ENCODE data around the gene CST8.

The CST8 gene

DNA sequence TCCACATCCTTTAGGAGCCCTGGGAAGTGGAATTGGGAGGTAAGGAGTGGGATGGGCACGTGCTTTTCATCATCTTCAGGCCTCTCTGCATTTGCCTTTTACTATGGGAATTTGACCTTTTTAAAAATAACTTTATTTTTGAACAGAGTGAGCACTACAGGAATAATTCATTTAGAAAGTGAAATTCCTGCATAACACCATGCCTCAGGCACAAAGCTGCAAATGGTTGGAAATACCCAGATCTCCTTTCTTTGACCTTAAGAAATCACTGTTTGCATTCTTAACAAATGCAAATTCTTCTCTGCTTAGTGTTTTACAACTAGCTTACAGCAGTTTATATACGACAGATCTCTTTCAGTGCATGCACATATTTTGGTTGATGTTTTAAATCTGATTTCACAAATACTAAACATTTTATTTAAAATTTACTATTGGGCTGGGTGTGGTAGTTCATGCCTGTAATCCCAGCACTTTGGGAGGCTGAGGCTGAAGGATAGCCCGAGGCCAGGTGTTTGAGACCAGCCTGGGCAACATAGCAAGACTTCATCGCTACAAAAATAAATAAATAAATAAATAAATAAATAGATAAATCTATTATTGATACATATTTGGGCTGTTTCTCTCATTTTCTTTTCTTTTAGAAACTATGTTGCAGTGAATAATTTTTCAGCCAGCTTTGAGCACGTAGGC is 24.5 kb downstream of the CST8 start:
- no peak for DNase-seq

DNA sequence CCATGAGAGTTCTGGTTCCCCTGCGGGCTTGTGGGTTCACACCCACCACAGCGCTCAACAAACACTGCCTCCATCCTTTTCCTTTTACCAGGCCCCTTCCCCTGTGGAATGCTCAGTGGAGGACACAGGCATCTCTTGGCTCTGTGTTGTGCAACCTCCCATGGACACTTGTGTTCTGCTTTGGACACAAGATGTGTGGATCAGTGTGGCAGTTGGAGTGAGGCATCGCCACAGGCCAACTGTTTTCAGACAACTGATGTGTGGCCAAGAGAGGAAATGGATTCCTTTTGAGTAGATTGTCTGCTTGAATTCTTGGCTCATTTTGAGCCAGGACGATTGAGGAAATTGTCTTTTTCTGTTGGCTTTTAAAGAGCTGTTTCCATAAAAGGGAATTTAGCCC is 26.8 kb downstream of the CST8 start:
- Mint-ChIP-seq H3K27ac (no peak overlapping the region), H3K4me1 (peaks cover 40% of the 10 kb centered on the region), H3K36me3 (ENCODE audit: low read depth) (no peaks in the 10 kb centered on the region), H3K4me3 (no peak overlapping the region), H3K27me3 (ENCODE audit: low read depth, poor library complexity) (peaks cover 7% of the 10 kb centered on the region), H3K9me3 (no peaks in the 10 kb centered on the region)
- TF ChIP-seq, protein P1, sequence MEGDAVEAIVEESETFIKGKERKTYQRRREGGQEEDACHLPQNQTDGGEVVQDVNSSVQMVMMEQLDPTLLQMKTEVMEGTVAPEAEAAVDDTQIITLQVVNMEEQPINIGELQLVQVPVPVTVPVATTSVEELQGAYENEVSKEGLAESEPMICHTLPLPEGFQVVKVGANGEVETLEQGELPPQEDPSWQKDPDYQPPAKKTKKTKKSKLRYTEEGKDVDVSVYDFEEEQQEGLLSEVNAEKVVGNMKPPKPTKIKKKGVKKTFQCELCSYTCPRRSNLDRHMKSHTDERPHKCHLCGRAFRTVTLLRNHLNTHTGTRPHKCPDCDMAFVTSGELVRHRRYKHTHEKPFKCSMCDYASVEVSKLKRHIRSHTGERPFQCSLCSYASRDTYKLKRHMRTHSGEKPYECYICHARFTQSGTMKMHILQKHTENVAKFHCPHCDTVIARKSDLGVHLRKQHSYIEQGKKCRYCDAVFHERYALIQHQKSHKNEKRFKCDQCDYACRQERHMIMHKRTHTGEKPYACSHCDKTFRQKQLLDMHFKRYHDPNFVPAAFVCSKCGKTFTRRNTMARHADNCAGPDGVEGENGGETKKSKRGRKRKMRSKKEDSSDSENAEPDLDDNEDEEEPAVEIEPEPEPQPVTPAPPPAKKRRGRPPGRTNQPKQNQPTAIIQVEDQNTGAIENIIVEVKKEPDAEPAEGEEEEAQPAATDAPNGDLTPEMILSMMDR (IDR thresholded peaks at IDR 0.05): no peak
- DNase-seq: no peak

More for the DNA sequence above, 24.5 kb downstream of the CST8 start:
- no peaks in the 10 kb centered on the region for H3K9me3 Mint-ChIP-seq
- peaks cover 4% of the 10 kb centered on the region for H3K27me3 Mint-ChIP-seq (ENCODE audit: low read depth, poor library complexity)
- H3K36me3 Mint-ChIP-seq (ENCODE audit: low read depth): no peaks in the 10 kb centered on the region
- H3K27ac Mint-ChIP-seq: no peak overlapping the region
- H3K4me3 Mint-ChIP-seq: no peak overlapping the region
- H3K4me1 Mint-ChIP-seq: peaks cover 59% of the 10 kb centered on the region
- TF ChIP-seq, protein P1 (IDR thresholded peaks at IDR 0.05): no peak

DNA sequence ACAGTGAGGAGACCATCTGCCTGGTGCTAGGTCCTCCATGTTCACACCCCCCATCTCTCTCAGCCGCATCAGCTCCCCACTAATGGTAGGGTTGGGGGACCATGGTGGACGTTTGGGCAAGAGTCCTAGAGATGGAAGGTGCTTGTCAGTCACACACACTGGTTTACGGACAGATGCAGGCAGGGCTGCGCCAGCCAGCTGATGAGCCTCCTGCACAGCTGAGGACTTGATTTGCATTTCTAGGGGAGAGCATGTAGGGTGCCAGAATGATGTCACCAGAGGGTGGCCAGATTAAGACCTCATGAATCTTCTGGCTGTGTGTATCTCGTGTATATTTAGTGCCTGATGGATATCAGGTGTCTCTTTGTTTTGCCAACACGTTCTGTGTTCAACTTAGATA is 28.6 kb downstream of the CST8 start:
- no peak overlapping the region for H3K4me3 Mint-ChIP-seq
- H3K9me3 Mint-ChIP-seq: no peaks in the 10 kb centered on the region
- TF ChIP-seq, protein P1 (IDR thresholded peaks at IDR 0.05): no peak
- no peak for DNase-seq
- H3K4me1 Mint-ChIP-seq: peaks cover 35% of the 10 kb centered on the region
- H3K36me3 Mint-ChIP-seq (ENCODE audit: low read depth): no peaks in the 10 kb centered on the region
- peaks cover 7% of the 10 kb centered on the region for H3K27me3 Mint-ChIP-seq (ENCODE audit: low read depth, poor library complexity)
- H3K27ac Mint-ChIP-seq: peak overlapping the region; percentile 86

DNA sequence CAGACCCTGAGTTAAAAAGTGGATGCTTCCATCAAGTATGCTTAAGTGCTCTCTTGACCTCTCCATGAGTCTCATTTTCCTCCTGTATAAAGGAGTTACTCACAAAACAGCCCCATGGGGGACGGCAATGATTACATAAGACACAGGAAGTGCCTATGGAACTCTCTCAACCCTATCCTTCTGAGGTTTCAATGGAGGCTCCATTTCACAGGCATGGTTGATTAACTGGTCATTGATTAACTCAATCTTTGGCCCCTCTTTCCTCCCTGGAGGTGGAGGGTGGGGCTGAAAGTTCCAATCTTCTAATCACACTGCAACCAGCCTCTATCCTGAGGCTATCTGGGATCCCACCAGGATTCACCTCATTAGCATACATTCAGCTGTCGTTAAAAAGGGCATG is 29.3 kb downstream of the CST8 start:
- peaks cover 7% of the 10 kb centered on the region for H3K27me3 Mint-ChIP-seq (ENCODE audit: low read depth, poor library complexity)
- H3K4me3 Mint-ChIP-seq: no peak overlapping the region
- TF ChIP-seq, protein P1 (IDR thresholded peaks at IDR 0.05): no peak
- H3K4me1 Mint-ChIP-seq: peaks cover 35% of the 10 kb centered on the region
- no peaks in the 10 kb centered on the region for H3K36me3 Mint-ChIP-seq (ENCODE audit: low read depth)
- no peak for DNase-seq
- no peaks in the 10 kb centered on the region for H3K9me3 Mint-ChIP-seq
- peak overlapping the region; percentile 86 for H3K27ac Mint-ChIP-seq

DNA sequence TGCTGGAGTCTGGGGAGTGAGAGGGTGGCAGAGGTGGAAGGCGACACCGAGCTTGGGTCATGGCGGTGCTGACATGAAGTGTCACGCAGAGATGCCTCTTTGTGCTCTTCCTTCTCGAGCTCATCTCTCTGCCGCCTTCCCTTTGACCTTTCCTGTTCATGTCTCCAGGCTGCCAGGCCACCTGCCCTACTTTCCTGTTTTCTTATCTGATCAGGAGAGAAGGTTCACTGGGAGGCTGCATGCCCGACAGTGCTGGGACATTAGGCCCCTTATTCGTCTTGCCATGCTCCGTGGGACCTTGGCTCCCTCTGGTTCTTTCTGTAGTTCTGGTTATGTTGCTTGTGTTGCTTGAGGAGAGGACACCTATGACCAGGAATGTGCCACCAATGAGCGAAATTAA is 33.2 kb downstream of the CST8 start:
- no peak overlapping the region for H3K4me3 Mint-ChIP-seq
- H3K9me3 Mint-ChIP-seq: peaks cover 9% of the 10 kb centered on the region
- H3K27me3 Mint-ChIP-seq (ENCODE audit: low read depth, poor library complexity): peaks cover 4% of the 10 kb centered on the region
- H3K27ac Mint-ChIP-seq: no peak overlapping the region
- peaks cover 26% of the 10 kb centered on the region for H3K4me1 Mint-ChIP-seq
- no peak for DNase-seq
- TF ChIP-seq, protein P1 (IDR thresholded peaks at IDR 0.05): no peak
- no peaks in the 10 kb centered on the region for H3K36me3 Mint-ChIP-seq (ENCODE audit: low read depth)

DNA sequence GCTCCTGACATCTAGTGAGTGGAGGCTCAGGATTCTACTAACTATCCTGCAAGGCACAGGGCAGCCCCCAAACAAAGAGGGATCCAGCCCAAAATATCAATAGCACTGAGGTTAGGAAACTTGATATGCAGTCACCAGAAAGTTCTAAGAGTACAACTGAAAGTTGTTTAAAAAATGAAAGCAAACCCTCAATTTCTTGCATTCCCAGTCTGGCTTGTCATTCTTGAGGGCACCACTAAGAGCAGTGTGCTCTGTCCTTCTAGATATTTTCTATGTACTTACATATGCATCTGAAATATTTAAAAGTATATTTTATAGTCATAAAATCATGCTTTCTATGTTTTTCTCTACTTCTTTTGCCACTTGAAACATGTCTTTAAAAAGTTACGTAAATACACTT is 35.9 kb downstream of the CST8 start:
- no peaks in the 10 kb centered on the region for H3K27me3 Mint-ChIP-seq (ENCODE audit: low read depth, poor library complexity)
- peaks cover 19% of the 10 kb centered on the region for H3K9me3 Mint-ChIP-seq
- TF ChIP-seq, protein P1 (IDR thresholded peaks at IDR 0.05): no peak
- H3K27ac Mint-ChIP-seq: no peak overlapping the region
- no peak for DNase-seq
- peaks cover 11% of the 10 kb centered on the region for H3K4me1 Mint-ChIP-seq
- no peaks in the 10 kb centered on the region for H3K36me3 Mint-ChIP-seq (ENCODE audit: low read depth)
- H3K4me3 Mint-ChIP-seq: no peak overlapping the region
